ENCODE results near the gene NETO1.

Gene NETO1

DNA sequence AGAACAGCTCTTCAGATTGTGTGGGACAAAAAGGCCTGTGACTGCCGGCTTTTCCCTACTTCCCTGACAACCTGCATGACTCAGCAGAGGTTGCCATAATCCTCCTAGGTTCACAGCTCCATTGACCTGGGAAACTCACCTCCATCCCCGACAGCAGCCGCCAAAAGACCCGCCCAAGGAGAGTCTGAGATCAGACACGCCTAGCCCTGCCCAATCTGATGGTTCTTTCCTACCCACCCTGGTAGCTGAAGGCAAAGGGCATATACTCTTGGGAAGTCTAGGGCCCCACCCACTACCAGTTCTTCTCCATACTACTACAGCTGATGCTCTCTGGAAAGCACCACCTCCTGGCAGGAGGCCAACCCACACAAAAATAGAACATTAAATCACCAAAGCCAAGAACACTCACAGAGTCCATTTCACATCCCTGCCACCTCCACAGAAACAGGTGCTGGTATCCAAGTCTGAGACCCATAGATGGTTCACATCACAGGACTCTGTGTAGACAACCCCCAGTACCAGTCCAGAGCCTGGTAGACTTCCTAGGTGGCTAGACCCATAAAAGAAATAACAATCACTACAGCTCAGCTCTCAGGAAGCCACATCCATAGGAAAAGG lies 140.6 kb downstream of the NETO1 start:
- no peak for DNase-seq

DNA sequence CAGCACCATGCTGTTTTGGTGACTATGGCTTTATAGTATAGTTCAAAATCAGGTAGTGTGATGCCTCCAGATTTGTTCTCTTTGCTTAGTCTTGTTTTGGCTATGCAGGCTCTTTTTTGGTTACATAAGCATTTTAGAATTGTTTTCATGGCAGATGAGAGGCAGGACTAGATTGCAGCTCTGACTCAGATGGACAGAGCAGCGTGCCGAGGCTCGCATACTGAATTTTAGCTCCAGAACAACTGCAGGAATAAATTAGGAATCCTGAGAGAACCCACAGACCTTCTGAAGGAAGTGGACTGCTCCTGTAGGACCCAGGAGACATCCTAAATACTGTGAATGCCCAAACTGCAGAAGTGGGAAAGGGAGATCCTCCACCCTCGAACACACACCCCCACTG lies 141.6 kb downstream of the NETO1 start:
- no peak for DNase-seq

DNA sequence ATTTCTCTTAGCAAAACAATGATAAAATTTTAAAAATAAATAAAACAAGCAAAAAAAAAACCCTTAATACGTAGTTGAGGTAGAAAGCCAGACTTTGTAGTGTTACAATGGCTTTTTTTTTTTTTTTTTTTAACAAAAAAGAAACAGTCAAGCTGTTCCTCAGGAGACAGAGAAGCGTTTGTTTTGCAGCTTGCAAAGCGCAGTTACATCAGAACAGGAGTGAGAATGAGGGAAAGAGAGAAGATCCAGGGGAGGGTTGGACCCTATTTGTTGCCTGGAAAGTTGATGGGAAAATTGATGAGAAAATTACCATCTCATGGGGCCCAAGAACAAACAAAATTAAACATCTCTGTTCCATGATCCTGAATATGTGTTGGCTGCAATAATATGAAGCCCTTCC lies 146.5 kb downstream of the NETO1 start:
- DNase-seq: no peak

DNA sequence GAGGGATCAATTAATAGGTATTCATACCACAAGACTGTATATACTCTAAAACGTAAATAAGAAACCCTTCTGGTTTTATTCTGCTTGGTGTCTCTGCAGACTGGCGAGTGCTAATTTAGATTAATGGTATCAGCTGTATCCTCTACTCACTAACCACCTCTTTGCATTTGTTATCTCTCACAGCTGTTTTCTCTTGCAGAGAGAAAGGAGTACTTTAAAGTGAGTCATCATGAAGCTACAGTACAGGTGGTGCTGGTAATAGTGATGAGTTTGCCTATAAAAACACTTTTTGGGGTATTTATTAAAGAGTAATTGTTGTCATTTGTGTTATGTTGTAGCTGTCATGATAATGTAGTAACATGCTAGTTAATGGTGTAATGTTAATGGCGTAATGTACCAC lies 147.7 kb downstream of the NETO1 start:
- DNase-seq: no peak

DNA sequence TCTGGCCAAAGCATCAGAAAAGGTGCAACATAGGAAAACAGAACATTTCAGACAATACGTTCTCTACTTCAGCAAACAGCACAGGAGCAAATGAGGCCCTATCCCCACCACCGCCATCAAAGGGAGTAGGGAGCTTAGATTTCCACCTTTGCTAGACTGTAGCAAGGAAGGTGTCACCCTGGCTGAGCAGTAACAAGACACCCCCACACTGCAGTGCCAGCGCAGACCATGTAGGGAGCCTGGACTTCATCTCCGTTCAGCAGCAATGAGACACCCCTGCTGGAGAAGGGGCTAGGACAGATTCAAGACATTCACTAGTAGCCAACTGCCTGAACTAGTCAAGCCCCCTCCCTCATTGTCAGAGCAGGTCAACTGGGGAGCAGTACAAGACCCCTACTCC lies 163.6 kb downstream of the NETO1 start:
- DNase-seq: no peak

DNA sequence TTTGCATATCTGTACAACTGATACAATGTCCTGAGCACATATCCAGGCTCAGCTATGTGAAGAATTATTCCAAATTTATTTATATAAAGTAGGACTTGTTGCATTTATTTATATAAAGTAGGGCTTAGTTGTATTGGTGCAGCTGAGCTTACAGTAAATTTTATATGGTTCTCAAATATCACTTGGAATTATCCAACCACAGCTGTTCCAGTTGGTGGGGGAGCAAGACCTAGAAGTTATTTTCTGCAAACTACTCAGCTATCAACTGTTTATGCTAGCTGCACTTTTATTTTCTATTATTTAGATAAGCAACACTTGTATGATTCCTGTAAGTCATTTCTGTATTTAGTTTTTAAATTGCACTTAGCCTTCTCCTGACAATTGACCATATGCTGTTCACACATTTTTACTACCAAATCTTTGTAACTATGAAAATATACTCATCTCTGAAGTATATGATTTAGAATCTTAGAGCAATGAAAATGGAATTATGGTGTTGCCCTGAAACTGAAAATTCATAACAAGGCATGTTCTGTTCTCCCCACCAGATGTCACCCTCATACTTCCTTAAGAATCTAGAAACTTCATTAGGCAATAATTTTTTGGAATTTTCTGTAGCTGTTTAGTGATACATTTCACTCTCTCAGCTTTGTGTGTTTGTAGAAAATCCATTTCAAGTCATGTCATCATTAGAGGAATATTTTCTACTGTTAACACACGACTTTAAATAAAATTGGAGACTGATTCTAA lies 166.7 kb downstream of the NETO1 start:
- no peak for DNase-seq

DNA sequence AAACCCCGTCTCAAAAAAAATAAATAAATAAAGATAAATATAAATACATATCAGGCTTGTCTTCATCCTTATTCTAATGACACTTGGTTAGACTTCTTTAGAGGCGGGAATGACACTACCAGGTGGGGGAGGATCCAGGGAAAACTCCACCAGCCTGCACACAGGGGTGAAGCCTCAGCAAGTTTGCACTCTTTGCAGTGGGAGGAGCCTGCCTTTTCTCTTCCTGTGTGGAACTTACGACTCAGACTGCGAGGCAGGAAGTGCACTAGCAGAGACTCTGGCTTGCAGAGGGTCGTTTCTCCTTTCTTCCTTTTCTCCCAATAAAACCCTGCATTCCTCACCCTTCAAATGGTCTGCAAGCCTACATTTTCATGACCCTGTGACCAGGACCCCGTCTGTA lies 170.1 kb downstream of the NETO1 start:
- DNase-seq: no peak

DNA sequence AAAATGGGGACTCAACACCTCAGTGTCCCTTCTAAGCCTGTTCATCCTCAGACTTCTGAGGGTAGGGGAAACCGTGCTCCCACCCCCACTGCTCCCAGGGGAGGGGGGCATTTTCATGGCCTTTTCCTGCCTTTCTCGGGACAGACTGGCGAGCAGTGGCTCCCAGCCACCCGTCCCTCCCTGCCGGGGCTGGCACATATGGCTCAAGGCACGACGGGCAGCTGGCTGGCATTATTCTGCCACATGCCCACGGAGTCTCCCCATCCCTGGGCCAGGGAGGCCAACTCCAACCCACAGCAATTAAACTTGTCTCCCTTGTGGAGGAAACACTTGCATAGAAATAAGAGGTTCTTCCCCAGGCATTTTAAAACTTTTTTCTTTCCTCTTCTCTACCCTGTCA lies 175.2 kb downstream of the NETO1 start:
- DNase-seq: no peak

Measured in CD4-positive, alpha-beta T cell treated with Interferon gamma for 1 hour (primary cell).